ENCODE measurements around the gene OR1A1. TPM values are rescaled to one million over a fixed set of nuclear protein-coding genes. Genes with fewer than 3 reads are reported as not detected.
"Not testable (repeated sequence)": the region's sequence is repeated elsewhere in the genome, so short reads cannot be mapped to it uniquely, and the experiment has no call there.

The OR1A1 gene
- total RNA-seq, 2 experiments from 2014 or later: not detected

DNA sequence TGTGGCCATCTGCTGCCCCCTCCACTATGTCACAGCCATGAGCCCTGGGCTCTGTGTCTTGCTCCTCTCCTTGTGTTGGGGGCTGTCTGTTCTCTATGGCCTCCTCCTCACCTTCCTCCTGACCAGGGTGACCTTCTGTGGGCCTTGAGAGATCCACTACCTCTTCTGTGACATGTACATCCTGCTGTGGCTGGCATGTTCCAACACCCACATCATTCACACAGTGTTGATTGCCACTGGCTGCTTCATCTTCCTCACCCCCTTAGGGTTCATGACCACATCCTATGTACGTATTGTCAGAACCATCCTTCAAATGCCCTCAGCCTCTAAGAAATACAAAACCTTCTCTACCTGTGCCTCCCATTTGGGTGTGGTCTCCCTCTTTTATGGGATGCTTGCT is 33.6 kb downstream of the OR1A1 start:
- H3K4me3 Mint-ChIP-seq; intact Hi-C loops (cut with micrococcal nuclease); DNase-seq; H3K27me3 Mint-ChIP-seq (ENCODE audit: low read depth); H3K27ac Mint-ChIP-seq; H3K4me1 Mint-ChIP-seq (ENCODE audit: low read depth); CTCF ChIA-PET; H3K9me3 Mint-ChIP-seq; H3K36me3 Mint-ChIP-seq (ENCODE audit: low read depth): not testable (repeated sequence)

DNA sequence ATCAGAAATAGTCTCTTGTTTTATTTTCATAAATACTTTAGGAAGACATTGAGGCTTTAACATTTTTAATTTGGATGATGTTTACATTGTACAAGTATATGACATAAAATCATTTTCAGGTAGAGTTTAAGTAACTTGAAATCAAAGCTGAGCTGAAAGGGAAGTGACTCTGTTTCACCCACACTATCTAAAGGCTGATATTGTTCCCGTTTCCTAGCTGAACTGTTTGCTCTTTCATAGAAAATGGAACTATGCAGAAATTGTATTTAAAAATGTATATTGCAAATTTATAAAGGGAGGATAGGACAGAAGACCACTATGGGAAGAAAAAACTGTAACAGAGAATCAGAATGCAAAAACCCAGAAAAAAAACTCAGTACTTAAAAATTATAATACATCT is 37.4 kb downstream of the OR1A1 start:
- H3K4me1 Mint-ChIP-seq (ENCODE audit: low read depth); CTCF ChIA-PET; H3K4me3 Mint-ChIP-seq; H3K9me3 Mint-ChIP-seq; H3K27ac Mint-ChIP-seq; H3K27me3 Mint-ChIP-seq (ENCODE audit: low read depth); H3K36me3 Mint-ChIP-seq (ENCODE audit: low read depth); DNase-seq; intact Hi-C loops (cut with micrococcal nuclease): not testable (repeated sequence)

DNA sequence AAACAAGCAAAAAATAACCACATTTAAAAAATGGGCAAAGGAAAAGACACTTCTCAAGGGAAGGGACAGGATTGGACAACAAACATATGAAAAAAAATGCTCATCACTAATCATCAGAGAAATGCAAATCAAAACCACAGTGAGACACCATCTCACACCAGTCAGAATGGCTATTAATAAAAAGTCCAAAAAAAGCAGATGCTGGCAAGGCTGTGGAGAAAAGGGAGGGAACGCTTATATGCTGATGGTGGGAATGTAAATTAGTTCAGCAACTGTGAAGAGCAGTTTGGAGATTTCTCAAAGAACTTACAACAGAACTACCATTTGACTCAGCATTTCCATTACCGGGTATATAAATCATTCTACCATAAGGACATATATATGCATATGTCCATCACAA is 41.5 kb downstream of the OR1A1 start:
- H3K4me3 Mint-ChIP-seq; H3K36me3 Mint-ChIP-seq (ENCODE audit: low read depth); CTCF ChIA-PET: not testable (repeated sequence)

DNA sequence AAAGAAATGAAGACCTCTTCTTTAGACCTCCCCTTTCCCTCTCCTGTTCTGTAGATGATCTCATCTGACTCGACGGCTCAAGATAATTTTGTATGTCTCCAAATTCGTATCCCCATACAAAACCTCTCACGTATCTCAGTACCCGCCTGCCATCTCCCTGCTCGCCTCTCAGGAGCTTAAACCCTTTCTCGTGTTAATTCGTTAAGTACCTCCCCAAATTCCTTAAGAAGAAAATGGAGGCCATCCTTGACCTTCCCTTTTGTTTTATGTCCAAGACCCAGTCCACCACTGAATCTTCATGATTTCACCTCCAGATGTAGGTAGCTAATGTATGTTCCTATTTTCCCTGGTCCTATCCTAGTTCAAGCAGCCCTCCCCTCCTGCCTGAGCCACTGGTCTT is 49.1 kb downstream of the OR1A1 start:
- Mint-ChIP-seq H3K36me3 (ENCODE audit: low read depth) (no peaks in the 10 kb centered on the region), H3K9me3 (peaks cover 5% of the 10 kb centered on the region), H3K27ac (no peak overlapping the region), H3K4me3 (no peak overlapping the region), H3K4me1 (ENCODE audit: low read depth) (no peaks in the 10 kb centered on the region), H3K27me3 (ENCODE audit: low read depth) (peaks cover 3% of the 10 kb centered on the region)
- CTCF ChIA-PET: no interaction called here
- DNase-seq: no peak
- intact Hi-C loops (cut with micrococcal nuclease): no loop called here

More for the DNA sequence above, 41.5 kb downstream of the OR1A1 start:
- intact Hi-C loops (cut with micrococcal nuclease); H3K27me3 Mint-ChIP-seq (ENCODE audit: low read depth); H3K27ac Mint-ChIP-seq; DNase-seq; H3K4me1 Mint-ChIP-seq (ENCODE audit: low read depth); H3K9me3 Mint-ChIP-seq: not testable (repeated sequence)

- no peaks in the 10 kb centered on the region for H3K36me3 Mint-ChIP-seq (ENCODE audit: low read depth)
- CTCF ChIA-PET: no interaction called here
Measured at GRCh38 chr17:3260163-3260562, 52.7 kb downstream of the OR1A1 start.

DNA sequence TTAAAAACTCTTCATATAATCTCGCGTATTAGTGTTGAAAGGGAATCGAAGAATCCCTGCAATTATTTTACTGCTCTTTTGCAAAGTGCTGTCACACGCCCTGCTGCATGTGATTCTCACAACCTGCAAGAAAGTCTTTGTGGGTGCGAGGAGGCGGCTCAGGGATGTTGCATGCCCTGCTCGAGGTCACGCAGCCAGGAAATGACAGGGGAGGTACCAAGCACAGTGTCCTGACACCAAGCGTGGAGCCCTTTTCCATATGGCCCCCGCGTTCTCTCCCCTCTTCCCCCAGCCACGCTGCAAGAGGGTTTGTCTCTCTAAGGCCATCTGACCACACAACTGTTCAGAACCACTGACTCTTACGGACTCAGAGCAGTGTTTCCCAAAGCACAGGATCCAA is 53.1 kb downstream of the OR1A1 start:
- DNase-seq: no peak
- CTCF ChIA-PET: no interaction called here
- Mint-ChIP-seq H3K36me3 (ENCODE audit: low read depth) (no peaks in the 10 kb centered on the region), H3K4me1 (ENCODE audit: low read depth) (no peaks in the 10 kb centered on the region), H3K9me3 (peaks cover 5% of the 10 kb centered on the region), H3K27ac (no peak overlapping the region), H3K27me3 (ENCODE audit: low read depth) (peaks cover 1% of the 10 kb centered on the region), H3K4me3 (no peak overlapping the region)
- intact Hi-C loops (cut with micrococcal nuclease): no loop called here

More at GRCh38 chr17:3260163-3260562, 52.7 kb downstream of the OR1A1 start:
- Mint-ChIP-seq H3K9me3 (peaks cover 5% of the 10 kb centered on the region), H3K27me3 (ENCODE audit: low read depth) (no peaks in the 10 kb centered on the region), H3K4me3 (no peak overlapping the region), H3K27ac (no peak overlapping the region), H3K4me1 (ENCODE audit: low read depth) (no peaks in the 10 kb centered on the region)
- DNase-seq: no peak
- intact Hi-C loops (cut with micrococcal nuclease): no loop called here

Other genes starting within 250 kb of the OR1A1 start
- gene OR1D5, start 144.1 kb upstream of the OR1A1 start, total RNA-seq: not detected
- gene OR1D2, start 103.2 kb upstream of the OR1A1 start, total RNA-seq: not detected
- gene OR1G1, start 80.1 kb upstream of the OR1A1 start, total RNA-seq: not detected
- not detected for gene OR1A2, start 10.1 kb upstream of the OR1A1 start, total RNA-seq
- gene OR3A1, start 90.7 kb downstream of the OR1A1 start, total RNA-seq: under 1 TPM in 1 of 2 experiments, not detected in 1; 0.12 TPM
- gene OR3A2, start 178.6 kb downstream of the OR1A1 start, total RNA-seq: 1 to 10 TPM; 2.6 to 3.0 TPM
- not detected for gene OR1E1, start 190.7 kb downstream of the OR1A1 start, total RNA-seq
- not detected for gene OR3A3, start 203.7 kb downstream of the OR1A1 start, total RNA-seq
- gene OR1E2, start 226.2 kb downstream of the OR1A1 start, total RNA-seq: not detected

Data from activated naive CD4-positive, alpha-beta T cell treated with anti-CD3 and anti-CD28 coated beads for 36 hours (primary cell).